Omental fat pad (tissue), 4 donors: Measurements from ENCODE around the gene PRKAR1B. TPM values are rescaled to one million over a fixed set of nuclear protein-coding genes. Genes with fewer than 3 reads are reported as not detected.

ENCODE experiments used
- ATAC-seq: fragments of 150-250 bp; one replicate; pipeline ENCODE4 v1.9.1; 2016; ENCODE audit warnings: mild to moderate bottlenecking, moderate library complexity; ENCODE audit not compliant: low FRiP score
- DNase-seq: peaks from one replicate; pipeline ENCODE4 v3.0.0-alpha.2; 2019; ENCODE audit warnings: low spot score
- CTCF ChIP-seq, 3 donors: fragments of 450-650 bp; IDR thresholded peaks; one replicate each; pipeline ENCODE4 v1.5.1; 2016 to 2017; ENCODE audit warnings: antibody characterized with exemption in 3 of 3, mild to moderate bottlenecking in 3 of 3, moderate library complexity in 2 of 3
- total RNA-seq, 4 donors: library from RNA; depleted of rRNA; stranded (reverse); fragments of >200 nt; gene quantifications; one replicate each; pipeline ENCODE4 v1.1.0, GENCODE V29; 2016

The PRKAR1B gene
- total RNA-seq, 4 donors from 2014 or later = 9.0 to 11.4 (median 10.3) TPM

- ATAC-seq = no peak
- DNase-seq = no peak
- TF ChIP-seq CTCF (IDR thresholded peaks at IDR 0.05) = no peak
Measured at GRCh38 chr7:651032-651728, 75.9 kb downstream of the PRKAR1B start.

- TF ChIP-seq CTCF (IDR thresholded peaks at IDR 0.05) = no peak
- DNase-seq = no peak
- ATAC-seq = peak; percentile 57
Measured at GRCh38 chr7:650339-651031, 76.6 kb downstream of the PRKAR1B start.

- DNase-seq (no peak), ATAC-seq (no peak)
Measured at GRCh38 chr7:646951-647350, 80.1 kb downstream of the PRKAR1B start.

GRCh38 chr7:646487-646886, 80.6 kb downstream of the PRKAR1B start:
- no peak for ATAC-seq
- DNase-seq = no peak
- TF ChIP-seq CTCF (IDR thresholded peaks at IDR 0.05) = no peak

More at GRCh38 chr7:646951-647350, 80.1 kb downstream of the PRKAR1B start:
- no peak for TF ChIP-seq CTCF (IDR thresholded peaks at IDR 0.05)

GRCh38 chr7:645606-646005, 81.5 kb downstream of the PRKAR1B start:
- ATAC-seq (no peak), DNase-seq (no peak)
- TF ChIP-seq CTCF (IDR thresholded peaks at IDR 0.05) = no peak

- DNase-seq (no peak), ATAC-seq (no peak)
- no peak for TF ChIP-seq CTCF (IDR thresholded peaks at IDR 0.05)
Measured at GRCh38 chr7:644381-645305, 82.4 kb downstream of the PRKAR1B start.
